Ovary (tissue), 9 donors: ENCODE data around the gene GADD45B. TPM values are rescaled to one million over a fixed set of nuclear protein-coding genes. Genes with fewer than 3 reads are reported as not detected.
A peak's percentile ranks its signal among the peaks of the same experiment; 100 is the strongest.

Experiments used
- DNase-seq, 5 donors: peaks; one replicate each; pipeline ENCODE4 v3.0.0-alpha.2; 2019 to 2020
- H3K27ac ChIP-seq, 2 donors: fragments of 200-600 bp; one replicate each; pipeline versions ENCODE4 v1.5.1 to v1.8.0; 2019 to 2022
- H3K27me3 ChIP-seq: fragments of 200-600 bp; one replicate; pipeline ENCODE4 v1.8.0; 2022
- H3K36me3 ChIP-seq: fragments of 200-600 bp; sonication (generic); one replicate; pipeline ENCODE4 v1.5.1; 2019
- H3K4me1 ChIP-seq: one replicate; pipeline ENCODE4 v1.8.1; 2013; ENCODE audit warnings: mild to moderate bottlenecking, moderate library complexity; ENCODE audit not compliant: insufficient read depth
- H3K4me3 ChIP-seq: fragments of 200-600 bp; sonication (generic); one replicate; pipeline ENCODE4 v1.5.1; 2017
- H3K9me3 ChIP-seq, 2 donors: fragments of 200-600 bp in 1 of 2; sonication (generic) in 1 of 2; one replicate each; pipeline versions ENCODE4 v1.5.1 to v1.8.1; 2013 to 2019; ENCODE audit warnings: mild to moderate bottlenecking in 1 of 2, moderate library complexity in 1 of 2
- EP300 ChIP-seq: sonication (generic); formaldehyde crosslinking; IDR thresholded peaks from one replicate; pipeline ENCODE4 v1.6.1; 2017; ENCODE audit warnings: antibody characterized with exemption
- POLR2A ChIP-seq: fragments of 450-650 bp; IDR thresholded peaks from one replicate; pipeline ENCODE4 v1.6.1; 2017; ENCODE audit warnings: antibody characterized with exemption, mild to moderate bottlenecking, moderate library complexity
- WGBS, 3 donors: extraction: QIAGEN DNeasy Blood & Tissue Kit in 1 of 3; methylation state at CpG; one replicate each; pipeline versions ENCODE4 v1.1.5 to v1.1.7; 2013 to 2017; 5-methylcytosine and 5-hydroxymethylcytosine counted together
- intact Hi-C, 4 donors: fragments of 100-400 bp; cut with DNase I; formaldehyde crosslinking; loops; one replicate each; pipeline versions ENCODE4 v1.11.0 to v1.15.1; 2022 to 2023
- polyA plus RNA-seq, 2 donors: library from polyadenylated mRNA; stranded (reverse); fragments of 200-250 nt in 1 of 2; fragments of 350-450 nt in 1 of 2; fragmentation: Illumina TruSeq in 1 of 2; extraction: RNeasy Lipid Tissue Mini Kit (QIAGEN cat#74804) in 1 of 2; gene quantifications; one replicate each; pipeline ENCODE4 v1.2.3, GENCODE V29; 2013 to 2014
- total RNA-seq, 7 donors: library from RNA; depleted of rRNA in 2 of 7; stranded (reverse); fragments of >200 nt in 2 of 7; fragmentation: NEBNext Ultra II Directional in 3 of 7; extraction: Animal tissue kit (Norgen Biotek cat#: 25700) in 3 of 7; gene quantifications; one replicate each; pipeline versions ENCODE4 v1.1.0 to v1.2.4, GENCODE V29; 2016 to 2023
- TF ChIP-seq, protein P1 (sequence below), 3 donors: fragments of 450-650 bp in 2 of 3; fragments of 200-600 bp in 1 of 3; IDR thresholded peaks; one replicate each; pipeline versions ENCODE4 v1.5.1 to v1.8.0; 2016 to 2022; ENCODE audit warnings: antibody characterized with exemption in 3 of 3, mild to moderate bottlenecking in 1 of 3
- donor health status: DM: no; HTN: no; CAD: no; lungs with moderate emphysema.
- donor health status: DM: no; HTN: no; CAD: no.
- donor health status: Bipolar disorder and iron deficiency.
- donor health status: DM: yes; HTN: yes; CAD: no.
- donor health status: DM: no; HTN: no; CAD: no.
- donor health status: DM: yes; HTN: yes; CAD: no.

GADD45B gene
- total and polyA plus RNA-seq, 9 donors = 17.8 to 414 (median 73.9) TPM

DNA sequence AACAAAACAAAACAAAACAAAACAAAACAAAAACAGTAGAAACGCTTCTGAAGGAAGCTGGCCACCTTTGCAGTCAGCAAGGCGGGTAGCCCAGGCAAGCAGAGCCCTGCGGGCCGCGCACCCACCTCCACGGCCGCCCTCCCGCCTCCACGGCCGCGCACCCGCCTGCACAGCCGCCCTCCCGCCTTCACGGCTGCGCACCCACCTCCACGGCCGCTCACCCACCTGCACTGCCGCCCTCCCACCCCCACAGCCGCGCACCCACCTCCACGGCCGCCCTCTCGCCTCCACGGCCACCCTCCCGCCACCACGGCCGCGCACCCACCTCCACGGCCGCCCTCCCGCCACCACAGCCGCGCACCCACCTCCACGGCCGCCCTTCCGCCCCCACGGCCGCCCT is 39.5 kb upstream of the GADD45B start:
- TF ChIP-seq EP300 (no peak), POLR2A (no peak)
- TF ChIP-seq, protein P1, sequence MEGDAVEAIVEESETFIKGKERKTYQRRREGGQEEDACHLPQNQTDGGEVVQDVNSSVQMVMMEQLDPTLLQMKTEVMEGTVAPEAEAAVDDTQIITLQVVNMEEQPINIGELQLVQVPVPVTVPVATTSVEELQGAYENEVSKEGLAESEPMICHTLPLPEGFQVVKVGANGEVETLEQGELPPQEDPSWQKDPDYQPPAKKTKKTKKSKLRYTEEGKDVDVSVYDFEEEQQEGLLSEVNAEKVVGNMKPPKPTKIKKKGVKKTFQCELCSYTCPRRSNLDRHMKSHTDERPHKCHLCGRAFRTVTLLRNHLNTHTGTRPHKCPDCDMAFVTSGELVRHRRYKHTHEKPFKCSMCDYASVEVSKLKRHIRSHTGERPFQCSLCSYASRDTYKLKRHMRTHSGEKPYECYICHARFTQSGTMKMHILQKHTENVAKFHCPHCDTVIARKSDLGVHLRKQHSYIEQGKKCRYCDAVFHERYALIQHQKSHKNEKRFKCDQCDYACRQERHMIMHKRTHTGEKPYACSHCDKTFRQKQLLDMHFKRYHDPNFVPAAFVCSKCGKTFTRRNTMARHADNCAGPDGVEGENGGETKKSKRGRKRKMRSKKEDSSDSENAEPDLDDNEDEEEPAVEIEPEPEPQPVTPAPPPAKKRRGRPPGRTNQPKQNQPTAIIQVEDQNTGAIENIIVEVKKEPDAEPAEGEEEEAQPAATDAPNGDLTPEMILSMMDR (IDR thresholded peaks at IDR 0.05) = no peak
- no peaks in the 10 kb centered on the region for H3K36me3 ChIP-seq
- intact Hi-C loops = no loop called here
- H3K9me3 ChIP-seq = no peaks in the 10 kb centered on the region
- H3K27ac ChIP-seq = no peak overlapping the region
- H3K4me3 ChIP-seq = no peak overlapping the region
- WGBS, 3 donors = 92 to 95% (median 94%) methylated on average over 34 to 39 of the region's 39 CpGs
- H3K4me1 ChIP-seq = no peaks in the 10 kb centered on the region
- no peak for DNase-seq
- no peaks in the 10 kb centered on the region for H3K27me3 ChIP-seq

DNA sequence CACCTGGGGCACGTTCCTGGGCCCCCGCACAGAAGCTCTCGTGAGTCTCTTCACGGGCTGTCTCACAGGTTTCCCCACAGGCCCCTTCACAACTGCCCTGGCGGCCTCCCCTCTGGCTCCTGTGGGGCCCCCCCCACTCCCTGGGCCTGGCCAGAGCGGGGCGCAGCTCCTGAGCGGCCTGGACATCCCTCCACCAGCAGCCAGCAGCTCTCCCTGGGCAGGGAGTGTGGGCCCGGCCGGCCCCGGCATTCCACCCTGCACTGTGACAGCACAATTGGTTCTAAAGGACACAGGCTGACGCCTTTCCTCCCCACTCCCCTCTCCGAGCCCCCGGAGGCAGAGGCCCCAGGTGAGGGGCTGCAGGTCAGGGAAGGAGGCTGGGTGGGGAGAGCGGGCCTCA is 39.0 kb upstream of the GADD45B start:
- Histone ChIP-seq H3K27me3 (no peaks in the 10 kb centered on the region), H3K27ac (no peak overlapping the region), H3K9me3 (no peaks in the 10 kb centered on the region), H3K4me1 (no peaks in the 10 kb centered on the region), H3K36me3 (no peaks in the 10 kb centered on the region), H3K4me3 (no peak overlapping the region)
- intact Hi-C loops = no loop called here
- WGBS, 3 donors = 95 to 98% (median 96%) methylated on average over 15 of the region's 15 CpGs
- TF ChIP-seq, protein P1 (IDR thresholded peaks at IDR 0.05) = no peak
- TF ChIP-seq EP300 (no peak), POLR2A (no peak)
- DNase-seq = no peak

DNA sequence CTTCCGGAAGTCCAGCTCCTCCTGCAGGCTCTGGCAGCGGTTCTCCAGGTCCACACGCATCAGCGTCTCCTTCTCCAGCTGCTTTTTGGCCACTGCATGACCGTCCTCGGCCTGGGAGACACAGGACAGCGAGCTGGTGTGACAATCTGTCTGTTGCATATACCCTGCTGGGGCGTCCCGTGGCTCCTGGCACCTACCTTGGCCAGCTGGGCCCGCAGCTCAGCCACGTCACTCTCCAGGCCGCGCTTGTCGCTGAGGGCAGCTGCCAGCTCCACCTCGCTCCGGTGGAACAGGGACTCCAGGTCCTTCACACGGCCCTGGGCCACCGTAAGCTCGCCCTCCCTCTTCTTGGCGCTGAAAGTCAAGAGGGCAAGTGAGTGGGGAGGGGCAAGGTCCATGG is 37.7 kb upstream of the GADD45B start:
- DNase-seq = peak in 1 of 5 donors; percentile 17
- no peaks in the 10 kb centered on the region for H3K4me1 ChIP-seq
- 91 to 92% (median 92%) methylated on average over 20 of the region's 20 CpGs for WGBS, 3 donors
- H3K4me3 ChIP-seq = no peak overlapping the region
- H3K27ac ChIP-seq = no peak overlapping the region
- intact Hi-C loops = no loop called here
- no peaks in the 10 kb centered on the region for H3K27me3 ChIP-seq
- H3K36me3 ChIP-seq = no peaks in the 10 kb centered on the region
- H3K9me3 ChIP-seq = no peaks in the 10 kb centered on the region
- no peak for TF ChIP-seq POLR2A
- TF ChIP-seq, protein P1 (IDR thresholded peaks at IDR 0.05) = no peak
- no peak for TF ChIP-seq EP300

DNA sequence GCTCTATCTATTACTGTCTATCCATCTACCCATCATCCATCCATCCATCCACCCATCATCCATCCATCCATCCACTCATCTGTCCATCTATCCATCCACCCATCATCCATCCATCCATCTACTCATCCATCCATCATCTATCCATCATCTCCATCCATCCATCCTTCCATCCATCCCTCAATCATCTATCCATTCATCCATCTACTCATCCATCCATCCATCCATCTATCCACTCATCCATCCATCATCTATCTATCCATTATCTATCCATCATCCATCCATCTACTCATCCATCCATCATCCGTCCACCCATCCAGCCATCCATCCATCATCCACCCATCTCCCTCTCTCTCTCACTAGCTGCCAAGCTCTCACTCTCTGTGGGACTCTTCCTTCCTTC is 35.4 kb upstream of the GADD45B start:
- Histone ChIP-seq H3K27ac (no peak overlapping the region), H3K4me3 (no peak overlapping the region), H3K9me3 (no peaks in the 10 kb centered on the region), H3K4me1 (no peaks in the 10 kb centered on the region), H3K27me3 (no peaks in the 10 kb centered on the region), H3K36me3 (no peaks in the 10 kb centered on the region)
- WGBS, 3 donors = 97 to 100% (median 97%) methylated on average over 1 of the region's 1 CpG
- TF ChIP-seq EP300 = no peak
- no peak for TF ChIP-seq POLR2A
- TF ChIP-seq, protein P1 (IDR thresholded peaks at IDR 0.05) = no peak
- DNase-seq = no peak
- intact Hi-C loops = no loop called here
